G401.6 (cell line): Measurements from ENCODE around the gene TRDMT1.

Experiments used
- FAIRE-seq: peaks from 2 replicates; lab custom pipeline; 2012; peaks lifted over from hg19 to GRCh38; lab: Jason Lieb, UNC

TRDMT1 gene

DNA sequence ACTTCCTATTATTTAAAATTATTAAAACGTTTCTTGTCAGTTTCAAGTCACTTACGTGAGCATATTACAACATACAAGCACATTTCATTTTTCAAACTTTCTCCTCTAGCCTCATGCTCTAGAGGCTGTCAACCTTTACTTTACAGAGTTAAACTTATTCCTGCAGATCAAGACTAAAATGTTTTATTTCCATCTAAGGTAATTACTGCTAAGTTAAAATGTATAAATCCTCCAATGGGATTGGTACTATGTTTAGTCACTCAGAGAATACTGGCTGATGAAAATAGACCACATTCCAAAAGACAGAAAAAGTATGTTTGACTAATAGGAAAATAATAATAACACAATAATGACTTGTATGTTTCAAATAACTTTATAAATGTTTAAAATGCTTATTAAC lies 8.4 kb upstream of the TRDMT1 start:
- peak; percentile 90 for FAIRE-seq

DNA sequence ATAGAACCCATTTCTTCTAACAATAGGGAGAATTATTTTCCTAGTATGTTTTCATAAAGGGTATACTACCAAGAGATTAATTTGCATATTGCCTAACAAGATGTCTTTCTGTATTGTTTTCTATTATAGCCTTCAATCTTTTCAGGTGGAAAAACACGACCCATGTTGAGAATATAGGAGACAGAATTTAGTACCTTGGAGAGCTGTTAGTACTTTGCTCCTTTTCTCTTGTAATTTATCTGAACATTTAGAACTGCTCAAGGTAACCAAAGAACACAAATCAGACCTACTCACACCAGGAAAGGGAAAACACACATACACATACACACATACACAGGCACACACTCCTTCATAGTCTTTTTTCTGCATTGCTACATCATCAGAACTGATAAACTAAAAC lies 7.8 kb upstream of the TRDMT1 start:
- FAIRE-seq, result no peak

DNA sequence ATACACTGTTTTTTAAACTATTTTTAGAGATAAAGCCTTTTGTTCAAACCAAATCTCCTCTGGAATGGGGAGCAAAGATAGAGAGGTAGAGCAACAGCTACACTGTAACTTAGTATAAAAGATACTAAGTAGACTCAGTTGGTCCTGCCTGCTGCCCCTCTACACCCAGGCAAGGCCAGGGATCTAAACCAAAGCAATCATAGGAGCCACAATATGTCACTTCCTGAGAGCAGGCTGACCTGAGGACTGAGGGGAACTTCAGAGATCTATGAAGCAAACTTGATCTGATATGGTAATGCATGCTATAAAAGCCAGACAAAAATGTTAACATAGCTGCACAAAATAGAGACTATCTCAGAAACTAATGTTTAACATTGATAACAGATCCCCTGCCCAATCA lies 7.0 kb upstream of the TRDMT1 start:
- FAIRE-seq, result no peak

DNA sequence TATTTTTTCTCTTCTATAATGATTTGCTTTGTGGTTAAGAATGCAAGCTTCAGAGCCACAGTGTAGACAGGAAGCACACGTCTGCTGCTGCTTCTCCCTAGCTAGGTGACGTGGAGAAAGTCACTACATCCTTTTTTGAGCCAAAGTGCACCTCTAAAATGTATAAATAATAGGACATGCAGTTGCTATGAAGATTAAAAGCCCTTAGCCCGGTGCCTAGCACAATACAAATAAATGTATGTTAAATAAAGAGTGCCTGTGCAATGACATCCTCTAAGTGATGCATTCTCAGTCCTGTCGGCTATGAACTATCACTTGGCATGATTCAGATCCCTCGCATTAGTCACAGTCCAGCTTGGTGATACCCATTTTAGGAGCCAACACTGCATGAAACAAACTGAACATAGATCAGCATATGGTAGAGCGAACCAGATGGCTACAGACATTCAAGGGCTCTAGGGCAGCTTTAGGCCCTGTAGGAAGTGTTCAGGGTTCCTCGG lies 4.8 kb upstream of the TRDMT1 start:
- no peak for FAIRE-seq

DNA sequence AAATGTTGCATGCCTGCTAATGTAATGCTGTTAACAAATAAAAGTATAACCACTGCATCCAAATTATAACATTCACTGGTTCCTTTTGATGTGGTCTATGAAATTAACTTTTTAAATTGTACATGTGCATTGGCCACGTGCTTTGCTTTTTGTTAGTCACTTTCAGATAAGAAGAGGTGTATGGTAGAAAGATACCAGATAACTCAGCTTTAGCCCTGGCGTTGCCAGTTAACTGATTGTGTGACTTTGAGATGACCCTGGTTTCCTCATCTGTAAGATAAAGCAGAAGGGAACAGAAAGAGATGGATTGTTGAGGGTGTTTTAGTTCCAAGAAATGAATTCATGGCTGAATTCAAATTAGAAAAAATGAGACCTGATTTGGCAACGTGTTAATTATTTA lies 1.9 kb upstream of the TRDMT1 start:
- FAIRE-seq, result no peak

DNA sequence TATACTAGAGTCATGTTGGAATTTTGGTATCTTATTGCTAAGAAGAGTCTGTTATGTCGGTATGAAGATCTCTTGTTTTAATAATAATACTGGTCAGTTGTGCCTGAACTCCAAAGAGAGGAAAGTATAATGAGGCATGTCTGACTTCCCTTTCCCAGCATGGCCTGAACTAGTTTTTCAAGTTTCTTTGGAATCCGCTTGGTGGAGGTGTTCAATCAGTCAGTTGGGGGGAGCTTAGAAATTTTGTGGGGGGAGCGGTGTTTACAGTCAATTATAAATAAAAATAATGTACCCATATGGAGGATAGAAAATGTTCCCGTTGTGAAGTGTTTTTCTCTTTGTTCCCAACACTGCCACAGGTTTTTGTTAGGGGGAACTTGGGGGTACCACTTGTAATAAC lies 1.5 kb upstream of the TRDMT1 start:
- no peak for FAIRE-seq

DNA sequence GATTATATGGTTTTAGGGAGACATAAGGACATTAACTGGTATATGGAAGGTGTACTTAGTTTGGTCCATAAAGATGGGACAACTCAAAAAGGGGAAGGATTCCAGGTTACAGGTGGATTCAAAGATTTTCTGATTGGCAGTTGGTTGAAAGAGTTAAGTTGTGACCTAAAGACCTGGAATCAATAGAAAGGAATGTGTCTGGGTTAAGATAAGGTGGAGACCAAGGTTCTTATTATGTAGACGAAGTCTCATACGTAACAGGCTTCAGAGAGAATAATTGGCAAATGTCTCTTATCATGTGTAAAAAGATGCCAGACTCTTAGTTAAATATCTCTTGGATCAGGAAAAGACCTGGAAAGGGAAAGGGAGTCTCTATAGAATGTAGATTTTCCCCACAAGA lies 1.0 kb upstream of the TRDMT1 start:
- no peak for FAIRE-seq

DNA sequence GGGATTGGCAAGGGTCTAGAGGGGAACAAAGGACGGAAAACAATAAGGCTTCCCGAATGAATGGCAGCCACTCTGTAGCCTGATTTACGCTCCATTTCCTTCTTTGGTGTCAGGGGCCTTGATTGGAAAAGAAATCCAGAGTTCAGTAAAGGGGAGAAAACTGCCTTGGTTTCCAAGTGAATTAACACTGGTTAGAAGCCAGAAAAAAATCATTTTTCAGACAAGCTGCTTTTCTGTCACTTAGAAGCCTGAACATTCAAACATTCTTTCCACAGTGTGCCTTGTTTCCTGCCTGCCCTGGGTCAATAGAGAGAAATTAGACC lies 283 bp upstream of the TRDMT1 start:
- no peak for FAIRE-seq

DNA sequence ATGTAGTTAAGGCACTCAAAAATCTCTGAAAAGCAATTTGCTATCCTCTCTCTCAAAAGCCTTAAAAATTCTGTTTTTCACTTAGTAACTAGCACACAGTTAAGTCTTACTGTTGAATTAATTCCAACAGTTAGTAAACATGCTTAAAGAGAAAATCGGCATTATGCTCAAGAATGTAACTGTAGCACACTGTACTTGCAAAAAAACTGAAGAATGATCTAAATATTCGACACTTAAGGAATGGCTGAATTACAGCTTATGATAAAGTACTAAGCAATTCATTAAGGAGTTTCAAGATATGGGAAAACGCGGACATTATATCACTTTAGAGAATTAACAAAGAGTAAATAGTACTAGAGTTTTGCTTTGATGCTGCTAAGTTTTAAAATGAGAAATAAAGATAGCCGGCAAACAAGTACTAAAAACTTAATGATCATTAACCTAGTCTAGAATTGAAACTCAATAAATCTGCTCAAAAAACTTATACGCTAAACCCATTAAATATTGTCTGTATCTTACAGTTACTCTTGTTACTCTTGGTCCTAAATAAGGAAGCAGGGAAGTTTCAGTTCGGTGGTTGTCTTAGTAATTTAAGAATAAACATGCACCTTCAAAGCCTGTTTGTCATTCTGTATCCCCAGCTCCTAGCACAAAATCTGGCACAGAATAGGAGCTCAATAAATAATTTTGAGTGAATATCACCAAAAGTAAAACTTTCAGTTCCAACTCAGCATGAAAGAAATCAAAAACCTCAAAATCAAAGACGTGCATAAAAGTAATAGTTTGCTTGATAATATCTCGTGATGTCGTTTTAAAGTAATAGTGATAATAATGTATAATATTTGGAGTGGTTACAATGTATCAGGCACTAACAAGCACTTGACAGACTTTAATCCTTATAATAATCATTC lies 1.2 kb downstream of the TRDMT1 start:
- no peak for FAIRE-seq

DNA sequence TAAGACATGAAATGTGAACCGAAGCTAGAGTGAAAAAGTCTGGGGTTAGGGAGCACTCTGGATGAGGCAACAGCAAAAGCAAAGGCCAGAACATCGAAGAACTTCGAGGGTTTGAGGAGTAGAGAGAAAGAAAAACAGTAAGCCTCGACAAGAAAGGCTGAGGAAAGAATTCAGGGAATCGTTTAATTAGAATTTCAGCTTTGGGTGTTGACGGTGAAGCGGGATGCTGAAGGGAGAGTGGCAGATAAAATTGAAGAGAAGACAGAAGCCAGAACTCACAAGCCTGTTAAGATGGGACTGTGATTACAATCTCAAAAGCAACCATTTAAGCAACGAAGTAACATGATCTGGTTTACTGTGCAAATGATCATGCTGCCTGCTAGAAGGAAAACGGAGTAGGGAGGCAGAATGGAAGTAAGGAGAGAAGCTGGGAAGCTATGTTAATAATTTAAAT lies 2.1 kb downstream of the TRDMT1 start:
- FAIRE-seq, result peak; percentile 92

DNA sequence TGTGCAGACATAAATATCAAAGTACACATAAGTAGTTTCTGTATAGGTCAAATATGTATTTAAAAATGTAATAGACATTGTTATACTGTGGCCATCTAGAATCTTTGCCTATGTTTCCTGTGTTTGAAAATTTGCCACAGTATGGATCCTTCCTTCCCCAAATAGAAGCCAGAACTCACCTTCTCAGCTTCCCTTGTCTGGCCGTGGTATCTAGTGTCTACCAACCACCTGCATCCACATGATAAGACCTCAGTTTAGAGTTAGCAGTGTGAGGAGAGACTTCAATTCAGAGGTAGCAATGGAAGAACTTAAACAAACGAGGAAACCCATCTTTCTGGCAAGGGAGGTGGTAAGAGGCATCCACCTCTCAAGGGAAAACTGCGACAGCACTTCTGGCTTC lies 4.9 kb downstream of the TRDMT1 start:
- FAIRE-seq, result no peak

DNA sequence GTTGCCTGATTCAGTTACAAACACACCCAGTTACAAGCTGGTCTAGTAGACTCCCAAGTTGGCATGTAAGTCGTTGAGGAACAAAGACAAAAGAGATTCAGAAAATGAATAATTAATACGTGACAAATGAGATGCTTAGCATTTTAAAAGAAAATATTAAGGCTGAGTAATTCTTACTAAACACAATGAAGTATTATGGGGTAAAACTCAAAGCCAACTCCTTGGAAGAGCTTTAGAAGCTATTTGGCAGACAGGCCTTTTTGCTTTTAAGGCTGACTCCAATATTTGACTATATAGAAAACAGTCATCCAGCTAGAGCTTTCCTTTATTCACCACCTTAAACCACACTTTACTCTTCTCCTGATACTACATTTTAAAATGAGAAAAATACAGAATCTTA lies 5.4 kb downstream of the TRDMT1 start:
- FAIRE-seq, result peak; percentile 11

DNA sequence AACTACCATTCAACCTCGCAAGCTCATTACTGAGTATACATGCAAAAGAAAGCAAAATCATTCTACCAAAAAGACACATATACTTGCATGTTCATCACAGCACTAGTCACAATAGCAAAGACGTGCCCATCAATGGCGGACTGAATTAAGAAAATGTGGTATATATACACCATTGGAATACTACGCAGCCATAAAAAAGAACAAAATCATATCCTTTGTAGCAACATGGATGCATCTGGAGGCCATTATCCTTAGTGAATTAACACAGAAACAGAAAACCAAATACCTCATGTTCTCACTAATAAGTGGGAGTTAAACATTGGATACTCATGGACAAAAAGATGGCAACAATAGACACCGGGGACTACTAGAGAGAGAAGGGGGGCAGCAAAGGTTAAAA lies 6.4 kb downstream of the TRDMT1 start:
- no peak for FAIRE-seq

DNA sequence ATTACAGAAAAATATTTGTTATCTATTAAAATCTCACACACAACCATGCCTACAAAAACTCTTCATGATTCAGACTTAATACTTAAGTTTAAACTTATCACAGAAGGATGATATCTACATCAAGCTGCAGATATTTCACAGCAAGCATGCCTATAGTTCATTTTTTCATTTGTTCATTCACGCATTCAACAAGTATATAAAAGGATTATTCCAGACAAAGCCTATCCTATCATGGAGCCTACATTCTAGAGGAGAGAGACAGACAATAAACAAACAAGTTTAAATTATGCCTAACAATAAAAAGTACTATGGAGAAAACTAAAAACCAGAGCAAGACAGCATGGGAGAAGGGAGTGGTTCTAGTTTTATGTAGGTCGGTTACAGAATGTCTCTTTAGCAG lies 10.9 kb downstream of the TRDMT1 start:
- FAIRE-seq, result no peak

DNA sequence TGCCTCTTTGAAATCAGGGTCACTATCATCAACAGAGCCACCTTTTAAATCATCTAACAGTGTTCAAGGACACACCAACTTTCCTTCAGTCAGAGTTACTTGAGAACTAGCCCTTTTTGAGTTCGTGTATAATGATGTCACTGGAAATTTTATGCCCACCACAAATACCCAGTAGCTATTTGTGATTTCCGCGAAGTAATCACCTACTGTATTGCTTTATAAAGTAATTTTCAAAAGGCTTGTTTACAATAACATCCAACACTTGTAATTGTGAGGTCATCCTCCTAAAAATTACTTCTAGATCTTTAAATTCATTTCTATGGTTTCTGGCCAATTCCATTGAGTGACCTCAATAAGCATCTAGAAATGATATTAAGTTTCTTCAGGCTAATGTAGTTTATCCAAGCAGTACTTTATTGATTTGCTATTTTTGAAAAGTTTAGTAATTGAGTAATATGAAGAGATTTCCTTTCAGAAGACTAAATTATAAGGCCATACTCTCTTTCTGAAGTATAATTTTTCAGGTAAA lies 12.8 kb downstream of the TRDMT1 start:
- FAIRE-seq, result no peak

DNA sequence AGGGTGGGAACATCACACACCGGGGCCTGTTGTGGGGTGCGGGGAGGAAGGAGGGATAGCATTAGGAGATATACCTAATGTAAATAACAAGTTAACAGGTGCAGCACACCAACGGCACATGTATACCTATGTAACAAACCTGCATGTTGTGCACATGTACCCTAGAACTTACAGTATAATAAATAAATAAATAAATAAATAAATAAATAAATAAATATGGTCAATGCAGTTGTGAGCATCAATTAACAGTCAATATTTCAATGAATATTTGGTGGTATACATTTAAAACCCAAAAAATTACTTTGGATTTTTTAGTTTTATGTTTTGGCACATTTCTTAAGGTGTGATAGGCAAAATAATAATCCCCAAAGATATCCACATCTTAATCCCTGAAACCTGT lies 15.6 kb downstream of the TRDMT1 start:
- FAIRE-seq, result no peak

DNA sequence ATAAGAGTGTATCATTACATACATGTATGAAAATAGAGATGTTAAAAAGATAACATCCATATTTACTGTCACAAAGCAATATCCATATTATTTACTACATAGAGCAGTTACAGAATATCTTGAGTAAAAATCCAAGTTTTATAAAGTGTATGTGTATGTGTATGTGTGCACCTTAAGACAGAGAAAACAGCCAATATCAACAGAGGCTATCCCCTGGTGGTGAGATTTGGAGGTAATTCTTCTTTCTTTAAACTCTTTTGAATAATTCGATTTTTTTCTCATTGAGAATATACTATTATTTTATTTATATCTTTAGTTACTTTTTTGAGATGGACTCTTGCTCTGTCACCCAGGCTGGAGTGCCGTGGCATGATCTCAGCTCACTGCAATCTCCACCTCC lies 18.4 kb downstream of the TRDMT1 start:
- FAIRE-seq, result no peak

DNA sequence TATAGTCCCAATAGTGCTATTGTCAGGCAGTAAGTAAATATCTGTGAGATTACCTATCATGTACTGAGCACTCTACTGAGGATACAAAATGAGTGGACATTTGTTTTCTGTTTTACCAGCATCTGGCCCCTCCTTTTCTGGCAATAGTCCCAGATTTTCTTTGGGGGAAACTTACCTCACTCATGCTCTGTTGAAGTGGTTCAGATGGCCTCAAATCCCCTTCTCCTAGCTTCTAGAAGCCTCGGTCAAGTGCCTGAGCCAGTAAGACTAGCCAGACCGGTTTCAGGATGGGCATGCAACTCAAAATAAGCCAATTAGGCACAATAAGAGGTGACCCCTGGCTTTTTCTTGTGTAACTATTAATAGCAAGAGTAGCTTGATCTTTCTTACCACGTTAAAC lies 19.7 kb downstream of the TRDMT1 start:
- FAIRE-seq, result no peak

DNA sequence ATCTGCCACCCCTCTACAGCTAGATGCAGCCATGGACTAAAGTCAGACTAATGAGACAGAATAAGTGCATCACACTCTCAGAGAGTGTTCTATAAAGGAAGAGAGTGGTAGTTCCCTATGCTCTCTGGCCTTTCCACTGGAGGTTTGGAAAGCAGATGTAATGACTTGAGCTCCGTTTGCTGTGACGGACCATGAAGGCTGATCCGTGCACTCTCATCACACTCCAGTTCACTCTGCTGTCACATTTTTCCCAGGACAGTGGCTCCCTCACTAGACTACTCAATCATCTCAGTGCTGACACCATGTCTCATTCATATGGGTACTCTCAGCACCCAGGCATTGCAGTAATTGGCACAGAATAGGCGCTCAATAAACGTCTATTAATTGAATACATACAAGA lies 20.4 kb downstream of the TRDMT1 start:
- no peak for FAIRE-seq

DNA sequence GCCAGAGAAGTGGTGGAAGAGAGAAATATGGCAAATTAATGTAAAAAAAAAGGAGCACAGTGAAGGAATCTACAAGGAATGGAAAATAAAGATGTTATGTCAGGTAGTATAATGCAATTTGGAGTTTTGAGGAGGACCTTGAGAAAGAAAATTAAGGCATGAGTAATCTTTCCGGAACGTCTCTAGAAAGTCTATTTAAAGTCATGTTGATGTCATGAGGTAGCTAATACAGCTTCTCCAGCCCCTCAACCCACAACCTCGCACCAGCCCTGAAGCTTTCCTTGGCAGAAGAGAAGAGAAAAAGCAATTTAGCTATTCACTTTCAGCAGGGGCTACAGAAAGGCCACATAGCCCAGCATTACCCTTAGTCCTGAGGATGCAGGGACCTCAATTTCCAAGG lies 22.5 kb downstream of the TRDMT1 start:
- no peak for FAIRE-seq

DNA sequence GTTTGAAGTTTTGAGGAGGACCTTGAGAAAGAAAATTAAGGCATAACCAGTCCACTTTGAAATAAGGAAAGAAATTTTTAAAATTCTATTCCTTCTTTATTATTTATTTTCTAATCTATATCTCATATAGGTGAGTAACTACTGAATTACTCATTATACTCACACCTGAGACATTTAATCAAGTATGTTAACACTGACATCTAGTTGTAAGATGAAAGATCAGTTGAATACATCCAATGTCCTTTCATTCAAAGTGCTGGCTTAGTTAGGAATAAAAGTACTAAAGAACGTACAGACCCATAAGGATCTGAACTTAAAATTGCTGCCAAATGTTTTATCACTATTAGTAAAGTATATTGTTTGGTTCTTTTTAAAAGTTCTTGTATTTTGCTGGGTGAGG lies 23.5 kb downstream of the TRDMT1 start:
- FAIRE-seq, result peak; percentile 19

DNA sequence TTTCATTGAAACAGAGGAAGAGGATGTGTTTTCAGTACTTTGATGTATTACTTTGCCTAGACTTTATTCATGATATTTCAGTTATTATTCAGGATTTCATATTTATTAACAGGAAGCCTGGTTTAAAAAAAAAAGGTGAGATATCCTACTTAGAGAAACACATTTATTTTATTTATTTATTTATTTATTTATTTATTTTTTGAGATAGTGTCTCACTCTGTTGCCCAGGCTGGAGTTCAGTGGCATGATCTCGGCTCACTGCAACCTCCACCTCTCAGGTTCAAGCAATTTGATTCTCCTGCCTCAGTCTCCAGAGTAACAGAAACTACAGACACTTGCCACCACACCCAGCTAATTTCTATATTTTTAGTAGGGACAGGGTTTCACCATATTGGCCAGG lies 24.5 kb downstream of the TRDMT1 start:
- peak; percentile 19 for FAIRE-seq

DNA sequence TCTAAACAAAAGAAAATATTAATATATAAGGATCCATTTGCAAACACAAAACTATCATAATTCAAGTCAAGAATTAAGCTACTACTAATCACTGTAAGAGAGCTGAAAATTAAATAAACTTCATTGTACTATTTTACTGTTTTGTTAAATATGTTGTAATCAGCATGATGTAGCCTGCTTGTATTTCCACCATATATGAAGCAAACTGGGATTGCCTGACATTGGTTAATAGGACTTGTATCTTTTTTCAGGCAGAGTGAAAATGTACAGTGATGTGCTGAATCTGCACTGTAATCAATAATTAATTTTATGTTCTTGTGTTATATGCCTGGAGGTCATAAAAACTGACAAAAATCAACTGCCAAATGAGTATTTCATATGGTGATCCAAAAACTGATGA lies 25.4 kb downstream of the TRDMT1 start:
- peak; percentile 42 for FAIRE-seq

DNA sequence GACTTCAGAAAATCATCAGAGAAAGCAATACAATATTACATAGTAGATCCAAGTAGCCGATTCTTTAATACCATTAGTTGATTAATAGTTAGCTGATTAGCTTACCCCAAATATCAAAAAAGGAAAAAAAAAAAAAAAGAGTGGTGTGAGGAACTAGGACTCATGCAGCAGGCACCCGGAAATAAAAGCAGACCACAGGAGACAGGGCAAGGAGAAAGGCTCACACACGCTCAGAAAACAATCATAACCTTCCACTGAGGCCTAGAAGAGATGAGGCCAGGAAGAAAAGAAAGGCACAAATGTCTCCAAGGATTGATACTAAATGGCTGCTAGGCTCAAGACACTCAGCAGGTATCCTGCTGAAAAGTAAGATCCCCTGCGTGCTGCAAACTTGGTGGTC lies 25.9 kb downstream of the TRDMT1 start:
- FAIRE-seq, result no peak
